ENCODE results near the gene DNASE1L2.

- TF ChIP-seq, protein P1, sequence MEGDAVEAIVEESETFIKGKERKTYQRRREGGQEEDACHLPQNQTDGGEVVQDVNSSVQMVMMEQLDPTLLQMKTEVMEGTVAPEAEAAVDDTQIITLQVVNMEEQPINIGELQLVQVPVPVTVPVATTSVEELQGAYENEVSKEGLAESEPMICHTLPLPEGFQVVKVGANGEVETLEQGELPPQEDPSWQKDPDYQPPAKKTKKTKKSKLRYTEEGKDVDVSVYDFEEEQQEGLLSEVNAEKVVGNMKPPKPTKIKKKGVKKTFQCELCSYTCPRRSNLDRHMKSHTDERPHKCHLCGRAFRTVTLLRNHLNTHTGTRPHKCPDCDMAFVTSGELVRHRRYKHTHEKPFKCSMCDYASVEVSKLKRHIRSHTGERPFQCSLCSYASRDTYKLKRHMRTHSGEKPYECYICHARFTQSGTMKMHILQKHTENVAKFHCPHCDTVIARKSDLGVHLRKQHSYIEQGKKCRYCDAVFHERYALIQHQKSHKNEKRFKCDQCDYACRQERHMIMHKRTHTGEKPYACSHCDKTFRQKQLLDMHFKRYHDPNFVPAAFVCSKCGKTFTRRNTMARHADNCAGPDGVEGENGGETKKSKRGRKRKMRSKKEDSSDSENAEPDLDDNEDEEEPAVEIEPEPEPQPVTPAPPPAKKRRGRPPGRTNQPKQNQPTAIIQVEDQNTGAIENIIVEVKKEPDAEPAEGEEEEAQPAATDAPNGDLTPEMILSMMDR (IDR thresholded peaks at IDR 0.05) = no peak
- TF ChIP-seq POLR2A (IDR thresholded peaks at IDR 0.05) = no peak
Observed at GRCh38 chr16:2270070-2270462, 33.8 kb downstream of the DNASE1L2 start.
